Activated T-helper 2 cell treated with anti-CD3 and anti-CD28 coated beads, Interferon-gamma antibody, Interleukin-2, Interleukin-4, amounts not matched to agents 10 μg/mL and 5 μg/mL and 100 μg/mL, durations not matched to agents 14 hours and 24 hours and 36 hours (primary cell): ENCODE measurements around the gene AMZ2. TPM values are rescaled to one million over a fixed set of nuclear protein-coding genes. Genes with fewer than 3 reads are reported as not detected.

Experiments used
- DNase-seq: peaks from one replicate; pipeline ENCODE4 v3.0.0; 2021; ENCODE audit warnings: low spot score
- H3K27ac Mint-ChIP-seq: one replicate; pipeline ENCODE4 v1.8.0; 2021; ENCODE audit warnings: mixed read lengths
- H3K27me3 Mint-ChIP-seq: one replicate; pipeline ENCODE4 v1.8.0; 2021; ENCODE audit warnings: low read depth, mixed read lengths
- H3K36me3 Mint-ChIP-seq: one replicate; pipeline ENCODE4 v1.8.0; 2021; ENCODE audit warnings: low read depth, mixed read lengths
- H3K4me1 Mint-ChIP-seq: one replicate; pipeline ENCODE4 v1.8.0; 2021; ENCODE audit warnings: low read depth, mixed read lengths
- H3K4me3 Mint-ChIP-seq: one replicate; pipeline ENCODE4 v1.8.0; 2021; ENCODE audit warnings: low read depth, mild to moderate bottlenecking, moderate library complexity, mixed read lengths
- H3K9me3 Mint-ChIP-seq: one replicate; pipeline ENCODE4 v1.8.0; 2021; ENCODE audit warnings: mixed read lengths
- intact Hi-C: fragments of 100-400 bp; cut with micrococcal nuclease; formaldehyde crosslinking; loops from one replicate; pipeline ENCODE4 v1.15.1; 2023
- total RNA-seq: library from RNA; stranded (reverse); gene quantifications from 2 replicates; pipeline ENCODE4 v1.2.3, GENCODE V29; 2022

Gene AMZ2
- total RNA-seq, 1 donor from 2014 or later = 85.9 TPM

GRCh38 chr17:68290268-68290954, 42.6 kb downstream of the AMZ2 start:
- no peaks in the 10 kb centered on the region for H3K9me3 Mint-ChIP-seq
- peak overlapping the region; percentile 86 for H3K4me3 Mint-ChIP-seq
- peak overlapping the region; percentile 87 for H3K27ac Mint-ChIP-seq
- peaks cover 6% of the 10 kb centered on the region for H3K36me3 Mint-ChIP-seq
- peak; percentile 47 for DNase-seq
- H3K27me3 Mint-ChIP-seq = no peaks in the 10 kb centered on the region
- peaks cover 48% of the 10 kb centered on the region for H3K4me1 Mint-ChIP-seq
- intact Hi-C loops = loop anchor here (2.0 to 10.0 kb wide), 5 partner anchors 43 to 174 kb away; partner anchors contain the start of gene AMZ2

DNA sequence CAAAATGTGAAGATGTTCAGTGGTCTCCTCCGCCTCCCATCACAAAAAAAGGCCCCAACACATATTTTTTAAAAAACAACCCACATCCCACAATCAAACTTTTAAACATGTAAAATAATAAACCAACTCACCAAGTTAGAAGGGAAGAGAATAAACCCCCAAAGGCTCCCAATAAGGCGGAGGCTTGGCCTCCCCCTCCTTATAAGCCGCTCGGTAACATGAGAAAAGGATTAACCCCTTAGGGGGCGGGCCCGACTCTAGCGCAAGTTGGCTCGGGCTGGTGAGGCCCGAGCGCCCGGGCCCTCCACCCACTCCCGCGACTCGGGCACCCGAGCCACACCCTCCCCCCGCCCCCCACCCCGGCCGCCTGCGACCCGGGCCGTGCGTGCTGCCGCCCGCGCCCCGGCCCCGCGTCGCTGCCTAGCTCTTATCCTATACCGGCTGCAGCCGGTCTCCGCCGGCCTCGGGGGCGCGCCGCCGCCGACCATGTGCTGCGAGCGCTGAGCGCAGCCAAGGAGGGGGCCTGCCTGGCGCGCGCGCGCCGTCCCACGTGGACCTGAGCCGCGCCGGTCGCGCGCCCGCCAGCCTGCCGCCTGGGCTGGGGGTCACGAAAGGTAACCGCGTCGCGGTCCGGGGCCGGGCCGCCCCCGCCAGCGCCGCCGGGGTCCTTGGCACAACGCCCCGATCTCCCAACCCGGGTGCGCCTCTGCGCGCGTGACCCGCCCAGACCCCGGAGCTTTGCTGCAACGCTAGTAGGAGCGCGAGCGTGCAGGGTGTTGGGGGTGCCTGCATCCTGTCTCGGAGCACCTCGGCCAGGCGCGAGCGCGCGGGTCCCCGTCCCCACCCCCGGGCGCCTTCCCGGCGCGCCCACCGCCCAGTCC, 43.4 kb downstream of the AMZ2 start, which contains the start of the genes ARSG and SLC16A6:
ARSG (plus strand) TSS at position 541 of the 881 bp plus-strand sequence. CDS start 15,999 bp downstream, outside the sequence.
SLC16A6 (minus strand) TSS at position 173 of the 881 bp plus-strand sequence. CDS start 12,807 bp downstream, outside the sequence.
- intact Hi-C loops = loop anchor here (2.0 to 10.0 kb wide), 5 partner anchors 44 to 174 kb away; partner anchors contain the start of gene AMZ2
- peaks cover 51% of the 10 kb centered on the region for H3K4me1 Mint-ChIP-seq
- peak within 1 kb of the TSS; percentile 86 for H3K4me3 Mint-ChIP-seq
- peak within 1 kb of the TSS; percentile 87 for H3K27ac Mint-ChIP-seq
- peaks cover 6% of the 10 kb centered on the region for H3K36me3 Mint-ChIP-seq
- DNase-seq = peak; percentile 77
- H3K27me3 Mint-ChIP-seq = no peaks in the 10 kb centered on the region
- H3K9me3 Mint-ChIP-seq = no peaks in the 10 kb centered on the region

- Mint-ChIP-seq H3K4me3 (peak overlapping the region; percentile 81), H3K27me3 (no peaks in the 10 kb centered on the region), H3K4me1 (peaks cover 60% of the 10 kb centered on the region), H3K27ac (peak overlapping the region; percentile 84), H3K36me3 (peaks cover 6% of the 10 kb centered on the region), H3K9me3 (no peaks in the 10 kb centered on the region)
- peak; percentile 92 for DNase-seq
- intact Hi-C loops = loop anchor here (1.0 to 10.0 kb wide), 7 partner anchors 45 to 173 kb away; partner anchors contain the start of gene AMZ2
Observed at GRCh38 chr17:68291836-68292688, 44.2 kb downstream of the AMZ2 start.

- Mint-ChIP-seq H3K27me3 (no peaks in the 10 kb centered on the region), H3K4me1 (peaks cover 62% of the 10 kb centered on the region), H3K27ac (peak overlapping the region; percentile 84), H3K4me3 (peak overlapping the region; percentile 81), H3K9me3 (no peaks in the 10 kb centered on the region), H3K36me3 (peaks cover 6% of the 10 kb centered on the region)
- no peak for DNase-seq
- intact Hi-C loops = loop anchor here (1.0 to 10.0 kb wide), 5 partner anchors 45 to 172 kb away; partner anchors contain the start of gene AMZ2
Observed at GRCh38 chr17:68292689-68293040, 44.8 kb downstream of the AMZ2 start.

GRCh38 chr17:68293490-68294195, 45.8 kb downstream of the AMZ2 start:
- no peak overlapping the region for H3K4me3 Mint-ChIP-seq
- peaks cover 63% of the 10 kb centered on the region for H3K4me1 Mint-ChIP-seq
- no peaks in the 10 kb centered on the region for H3K9me3 Mint-ChIP-seq
- H3K27me3 Mint-ChIP-seq = no peaks in the 10 kb centered on the region
- intact Hi-C loops = loop anchor here (5.0 to 10.0 kb wide), 3 partner anchors 46 to 171 kb away; partner anchors contain the start of gene AMZ2
- peaks cover 6% of the 10 kb centered on the region for H3K36me3 Mint-ChIP-seq
- H3K27ac Mint-ChIP-seq = no peak overlapping the region
- no peak for DNase-seq

DNA sequence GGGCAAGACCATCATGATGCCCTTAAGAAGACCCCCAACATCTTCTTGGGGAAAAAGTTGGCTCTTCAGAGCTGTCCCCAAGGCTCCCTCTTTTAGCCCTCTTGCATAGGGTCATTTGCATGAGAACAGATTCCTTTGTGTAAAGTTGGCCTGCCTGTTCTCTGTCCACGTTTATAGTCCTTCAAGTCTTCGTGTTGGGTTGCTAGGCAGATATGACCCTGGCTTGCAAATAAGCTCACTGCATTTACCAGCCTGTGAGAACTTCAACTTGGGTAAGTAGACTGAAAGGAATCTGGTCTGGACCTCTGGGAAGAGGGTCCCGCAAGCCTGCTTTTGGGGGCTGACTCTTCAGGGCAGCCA, 46.3 kb downstream of the AMZ2 start:
- Mint-ChIP-seq H3K4me1 (peaks cover 60% of the 10 kb centered on the region), H3K9me3 (no peaks in the 10 kb centered on the region), H3K27me3 (no peaks in the 10 kb centered on the region), H3K4me3 (no peak overlapping the region), H3K36me3 (peaks cover 6% of the 10 kb centered on the region), H3K27ac (no peak overlapping the region)
- DNase-seq = no peak
- intact Hi-C loops = loop anchor here (5.0 to 10.0 kb wide), 3 partner anchors 47 to 171 kb away; partner anchors contain the start of gene AMZ2

DNA sequence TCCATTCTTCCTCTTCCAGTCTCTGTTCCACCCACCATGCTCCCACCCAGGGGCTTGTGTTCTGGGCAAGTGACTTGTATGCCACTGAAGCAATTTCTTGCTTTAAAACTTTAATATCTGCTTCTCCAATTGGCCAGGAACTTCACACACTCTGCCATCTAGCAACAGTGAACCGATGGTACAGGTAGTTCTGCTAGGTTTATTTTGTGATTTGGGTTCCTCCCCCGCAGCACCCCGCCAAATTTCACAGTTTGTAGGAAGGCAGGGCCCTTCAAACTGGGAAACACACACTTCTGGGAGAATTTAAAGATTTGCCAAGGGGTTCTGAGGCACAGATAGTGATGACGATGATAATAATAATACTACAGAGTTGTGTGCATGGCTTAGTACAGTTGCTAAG, 46.8 kb downstream of the AMZ2 start:
- no peak for DNase-seq
- Mint-ChIP-seq H3K4me3 (no peak overlapping the region), H3K27me3 (no peaks in the 10 kb centered on the region), H3K36me3 (peaks cover 6% of the 10 kb centered on the region), H3K4me1 (peaks cover 56% of the 10 kb centered on the region), H3K9me3 (no peaks in the 10 kb centered on the region), H3K27ac (no peak overlapping the region)
- intact Hi-C loops = loop anchor here (5.0 to 10.0 kb wide), 3 partner anchors 47 to 170 kb away; partner anchors contain the start of gene AMZ2

DNA sequence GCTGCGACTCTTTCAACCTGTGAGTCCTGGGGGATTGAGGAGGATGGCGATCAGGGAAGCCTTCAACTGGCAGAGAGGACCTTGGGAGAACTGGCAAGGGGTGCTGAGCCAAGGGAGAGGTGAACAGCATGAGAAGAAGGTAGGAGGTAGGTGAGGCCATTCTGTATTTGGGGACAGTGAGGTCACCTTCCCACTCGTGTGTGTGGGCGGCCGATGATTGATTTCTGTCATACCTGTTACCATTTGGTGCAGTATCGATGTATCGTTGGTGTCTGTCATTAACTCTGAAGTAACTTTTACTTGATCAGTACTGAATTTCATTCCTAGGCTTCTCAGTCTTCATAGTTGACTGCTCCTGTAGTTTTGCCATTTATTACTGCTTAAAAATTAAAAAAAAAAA, 47.2 kb downstream of the AMZ2 start:
- Mint-ChIP-seq H3K27ac (no peak overlapping the region), H3K9me3 (no peaks in the 10 kb centered on the region), H3K4me3 (no peak overlapping the region), H3K4me1 (peaks cover 52% of the 10 kb centered on the region), H3K36me3 (peaks cover 6% of the 10 kb centered on the region), H3K27me3 (no peaks in the 10 kb centered on the region)
- intact Hi-C loops = loop anchor here (10.0 kb wide), 1 partner anchor 170 kb away; no protein-coding TSS in a partner anchor
- DNase-seq = no peak

- Mint-ChIP-seq H3K27ac (peak overlapping the region; percentile 66), H3K9me3 (no peaks in the 10 kb centered on the region), H3K36me3 (peaks cover 6% of the 10 kb centered on the region), H3K27me3 (no peaks in the 10 kb centered on the region), H3K4me3 (peak overlapping the region; percentile 43), H3K4me1 (peaks cover 48% of the 10 kb centered on the region)
- peak; percentile 69 for DNase-seq
- intact Hi-C loops = loop anchor here (1.0 to 10.0 kb wide), 4 partner anchors 14 to 168 kb away; no protein-coding TSS in a partner anchor
Observed at GRCh38 chr17:68296217-68297191, 48.7 kb downstream of the AMZ2 start.

GRCh38 chr17:68297195-68297594, 49.4 kb downstream of the AMZ2 start:
- H3K27ac Mint-ChIP-seq = peak overlapping the region; percentile 66
- H3K36me3 Mint-ChIP-seq = peaks cover 6% of the 10 kb centered on the region
- intact Hi-C loops = loop anchor here (2.0 to 10.0 kb wide), 2 partner anchors 14 to 168 kb away; no protein-coding TSS in a partner anchor
- no peaks in the 10 kb centered on the region for H3K27me3 Mint-ChIP-seq
- H3K4me3 Mint-ChIP-seq = peak overlapping the region; percentile 9
- no peak for DNase-seq
- H3K9me3 Mint-ChIP-seq = no peaks in the 10 kb centered on the region
- peaks cover 53% of the 10 kb centered on the region for H3K4me1 Mint-ChIP-seq
